ENCODE data around the gene CMTM2. TPM values are rescaled to one million over a fixed set of nuclear protein-coding genes. Genes with fewer than 3 reads are reported as not detected.
"Not testable (repeated sequence)": the region's sequence is repeated elsewhere in the genome, so short reads cannot be mapped to it uniquely, and the experiment has no call there.

CMTM2 gene
- polyA plus RNA-seq, 1 donor from 2014 or later = 0.25 TPM

DNA sequence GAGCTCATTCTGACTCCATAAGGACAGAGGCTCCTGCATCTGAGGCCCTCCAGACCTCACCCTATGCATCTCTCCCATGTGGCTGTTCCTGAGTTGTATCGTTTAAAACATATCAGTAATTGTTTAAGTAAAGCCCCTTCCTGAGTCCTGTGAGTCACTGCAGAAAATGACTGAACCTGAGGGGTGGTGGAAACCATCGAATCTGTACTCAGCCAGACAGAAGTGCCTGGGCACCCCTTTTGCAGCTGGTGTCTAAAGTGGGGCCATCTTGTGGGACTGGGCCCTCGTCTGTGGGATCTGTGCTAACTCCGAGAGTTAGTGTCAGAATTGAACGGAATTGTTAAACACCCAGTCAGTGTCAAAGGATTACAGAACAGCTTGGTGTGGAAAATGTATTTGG, 50.6 kb downstream of the CMTM2 start:
- Histone ChIP-seq H3K36me3 (ENCODE audit: insufficient read depth, low read length) (no peaks in the 10 kb centered on the region), H3F3A (ENCODE audit: insufficient read depth, low read length, poor library complexity, severe bottlenecking) (no peaks in the 10 kb centered on the region), H3K4me3 (ENCODE audit: low read length) (no peak overlapping the region), H3K79me2 (replicated peaks; ENCODE audit: insufficient read depth, low read length) (no peaks in the 10 kb centered on the region), H3K9ac (ENCODE audit: low read length) (no peak overlapping the region), H2AFZ (ENCODE audit: low read depth, low read length) (no peak overlapping the region), H4K20me1 (ENCODE audit: insufficient read depth) (no peaks in the 10 kb centered on the region), H3K9me2 (ENCODE audit: insufficient read depth, low read length) (no peaks in the 10 kb centered on the region), H3K9me3 (ENCODE audit: low read length) (no peaks in the 10 kb centered on the region), H3K27me3 (ENCODE audit: insufficient read depth, low read depth, low read length) (no peaks in the 10 kb centered on the region), H3K27ac (ENCODE audit: low read length) (no peak overlapping the region), H3K4me2 (ENCODE audit: low read length) (no peak overlapping the region)
- TF ChIP-seq, protein P1, sequence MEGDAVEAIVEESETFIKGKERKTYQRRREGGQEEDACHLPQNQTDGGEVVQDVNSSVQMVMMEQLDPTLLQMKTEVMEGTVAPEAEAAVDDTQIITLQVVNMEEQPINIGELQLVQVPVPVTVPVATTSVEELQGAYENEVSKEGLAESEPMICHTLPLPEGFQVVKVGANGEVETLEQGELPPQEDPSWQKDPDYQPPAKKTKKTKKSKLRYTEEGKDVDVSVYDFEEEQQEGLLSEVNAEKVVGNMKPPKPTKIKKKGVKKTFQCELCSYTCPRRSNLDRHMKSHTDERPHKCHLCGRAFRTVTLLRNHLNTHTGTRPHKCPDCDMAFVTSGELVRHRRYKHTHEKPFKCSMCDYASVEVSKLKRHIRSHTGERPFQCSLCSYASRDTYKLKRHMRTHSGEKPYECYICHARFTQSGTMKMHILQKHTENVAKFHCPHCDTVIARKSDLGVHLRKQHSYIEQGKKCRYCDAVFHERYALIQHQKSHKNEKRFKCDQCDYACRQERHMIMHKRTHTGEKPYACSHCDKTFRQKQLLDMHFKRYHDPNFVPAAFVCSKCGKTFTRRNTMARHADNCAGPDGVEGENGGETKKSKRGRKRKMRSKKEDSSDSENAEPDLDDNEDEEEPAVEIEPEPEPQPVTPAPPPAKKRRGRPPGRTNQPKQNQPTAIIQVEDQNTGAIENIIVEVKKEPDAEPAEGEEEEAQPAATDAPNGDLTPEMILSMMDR (IDR thresholded peaks at IDR 0.05; ENCODE audit: poor library complexity, severe bottlenecking) = no peak
- TF ChIP-seq SMC3 (conservative IDR thresholded peaks at IDR 0.05; ENCODE audit: poor library complexity) (no peak), EP300 (conservative IDR thresholded peaks at IDR 0.05; ENCODE audit: poor library complexity, severe bottlenecking) (no peak), EZH2 (IDR thresholded peaks at IDR 0.05; ENCODE audit: borderline replicate concordance, insufficient read depth, low read length, poor library complexity, severe bottlenecking) (no peak), TAF1 (IDR thresholded peaks at IDR 0.05; ENCODE audit: low read depth) (no peak), RAD21 (conservative IDR thresholded peaks at IDR 0.05) (no peak), POLR2AphosphoS5 (IDR thresholded peaks at IDR 0.05) (no peak), MXI1 (conservative IDR thresholded peaks at IDR 0.05; ENCODE audit: poor library complexity, severe bottlenecking) (no peak)
- TF ChIP-seq, protein P2, sequence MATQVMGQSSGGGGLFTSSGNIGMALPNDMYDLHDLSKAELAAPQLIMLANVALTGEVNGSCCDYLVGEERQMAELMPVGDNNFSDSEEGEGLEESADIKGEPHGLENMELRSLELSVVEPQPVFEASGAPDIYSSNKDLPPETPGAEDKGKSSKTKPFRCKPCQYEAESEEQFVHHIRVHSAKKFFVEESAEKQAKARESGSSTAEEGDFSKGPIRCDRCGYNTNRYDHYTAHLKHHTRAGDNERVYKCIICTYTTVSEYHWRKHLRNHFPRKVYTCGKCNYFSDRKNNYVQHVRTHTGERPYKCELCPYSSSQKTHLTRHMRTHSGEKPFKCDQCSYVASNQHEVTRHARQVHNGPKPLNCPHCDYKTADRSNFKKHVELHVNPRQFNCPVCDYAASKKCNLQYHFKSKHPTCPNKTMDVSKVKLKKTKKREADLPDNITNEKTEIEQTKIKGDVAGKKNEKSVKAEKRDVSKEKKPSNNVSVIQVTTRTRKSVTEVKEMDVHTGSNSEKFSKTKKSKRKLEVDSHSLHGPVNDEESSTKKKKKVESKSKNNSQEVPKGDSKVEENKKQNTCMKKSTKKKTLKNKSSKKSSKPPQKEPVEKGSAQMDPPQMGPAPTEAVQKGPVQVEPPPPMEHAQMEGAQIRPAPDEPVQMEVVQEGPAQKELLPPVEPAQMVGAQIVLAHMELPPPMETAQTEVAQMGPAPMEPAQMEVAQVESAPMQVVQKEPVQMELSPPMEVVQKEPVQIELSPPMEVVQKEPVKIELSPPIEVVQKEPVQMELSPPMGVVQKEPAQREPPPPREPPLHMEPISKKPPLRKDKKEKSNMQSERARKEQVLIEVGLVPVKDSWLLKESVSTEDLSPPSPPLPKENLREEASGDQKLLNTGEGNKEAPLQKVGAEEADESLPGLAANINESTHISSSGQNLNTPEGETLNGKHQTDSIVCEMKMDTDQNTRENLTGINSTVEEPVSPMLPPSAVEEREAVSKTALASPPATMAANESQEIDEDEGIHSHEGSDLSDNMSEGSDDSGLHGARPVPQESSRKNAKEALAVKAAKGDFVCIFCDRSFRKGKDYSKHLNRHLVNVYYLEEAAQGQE (IDR thresholded peaks at IDR 0.05; ENCODE audit: borderline replicate concordance) = no peak

DNA sequence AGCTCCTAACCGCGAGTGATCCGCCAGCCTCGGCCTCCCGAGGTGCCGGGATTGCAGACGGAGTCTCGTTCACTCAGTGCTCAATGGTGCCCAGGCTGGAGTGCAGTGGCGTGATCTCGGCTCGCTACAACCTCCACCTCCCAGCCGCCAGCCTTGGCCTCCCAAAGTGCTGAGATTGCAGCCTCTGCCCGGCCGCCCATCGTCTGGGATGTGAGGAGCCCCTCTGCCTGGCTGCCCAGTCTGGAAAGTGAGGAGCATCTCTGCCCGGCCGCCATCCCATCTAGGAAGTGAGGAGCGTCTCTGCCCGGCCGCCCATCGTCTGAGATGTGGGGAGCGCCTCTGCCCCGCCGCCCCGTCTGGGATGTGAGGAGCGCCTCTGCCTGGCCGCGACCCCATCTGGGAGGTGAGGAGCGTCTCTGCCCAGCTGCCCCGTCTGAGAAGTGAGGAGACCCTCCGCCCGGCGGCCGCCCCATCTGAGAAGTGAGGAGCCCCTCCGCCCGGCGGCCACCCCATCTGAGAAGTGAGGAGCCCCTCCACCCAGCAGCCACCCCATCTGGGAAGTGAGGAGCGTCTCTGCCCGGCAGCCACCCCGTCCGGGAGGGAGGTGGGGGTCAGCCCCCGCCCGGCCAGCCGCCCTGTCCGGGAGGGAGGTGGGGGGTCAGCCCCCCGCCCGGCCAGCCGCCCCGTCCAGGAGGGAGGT, 51.4 kb downstream of the CMTM2 start:
- not testable (repeated sequence) for H3K79me2 ChIP-seq (replicated peaks; ENCODE audit: insufficient read depth, low read length); H3K9ac ChIP-seq (ENCODE audit: low read length); H2AFZ ChIP-seq (ENCODE audit: low read depth, low read length); H3K9me3 ChIP-seq (ENCODE audit: low read length); H3K4me2 ChIP-seq (ENCODE audit: low read length); H3K4me3 ChIP-seq (ENCODE audit: low read length); H3F3A ChIP-seq (ENCODE audit: insufficient read depth, low read length, poor library complexity, severe bottlenecking); H3K9me2 ChIP-seq (ENCODE audit: insufficient read depth, low read length); H4K20me1 ChIP-seq (ENCODE audit: insufficient read depth); H3K27ac ChIP-seq (ENCODE audit: low read length); H3K36me3 ChIP-seq (ENCODE audit: insufficient read depth, low read length); H3K27me3 ChIP-seq (ENCODE audit: insufficient read depth, low read depth, low read length)

DNA sequence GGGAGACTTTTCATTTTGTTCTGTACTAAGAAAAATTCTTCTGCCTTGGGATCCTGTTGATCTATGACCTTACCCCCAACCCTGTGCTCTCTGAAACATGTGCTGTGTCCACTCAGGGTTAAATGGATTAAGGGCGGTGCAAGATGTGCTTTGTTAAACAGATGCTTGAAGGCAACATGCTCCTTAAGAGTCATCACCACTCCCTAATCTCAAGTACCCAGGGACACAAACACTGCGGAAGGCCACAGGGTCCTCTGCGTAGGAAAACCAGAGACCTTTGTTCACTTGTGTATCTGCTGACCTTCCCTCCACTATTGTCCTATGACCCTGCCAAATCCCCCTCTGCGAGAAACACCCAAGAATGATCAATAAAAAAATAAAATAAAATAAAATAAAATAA, 52.3 kb downstream of the CMTM2 start:
- H3K79me2 ChIP-seq (replicated peaks; ENCODE audit: insufficient read depth, low read length); H3K4me3 ChIP-seq (ENCODE audit: low read length); H3K4me2 ChIP-seq (ENCODE audit: low read length); H4K20me1 ChIP-seq (ENCODE audit: insufficient read depth); H3K36me3 ChIP-seq (ENCODE audit: insufficient read depth, low read length); H3F3A ChIP-seq (ENCODE audit: insufficient read depth, low read length, poor library complexity, severe bottlenecking); H3K27me3 ChIP-seq (ENCODE audit: insufficient read depth, low read depth, low read length); H2AFZ ChIP-seq (ENCODE audit: low read depth, low read length); H3K9me2 ChIP-seq (ENCODE audit: insufficient read depth, low read length); H3K9me3 ChIP-seq (ENCODE audit: low read length); H3K27ac ChIP-seq (ENCODE audit: low read length); H3K9ac ChIP-seq (ENCODE audit: low read length): not testable (repeated sequence)
